ENCODE data around the gene TRAPPC2. TPM values are rescaled to one million over a fixed set of nuclear protein-coding genes. Genes with fewer than 3 reads are reported as not detected.

TRAPPC2 gene
- total RNA-seq, 1 donor from 2014 or later, result 14.7 TPM

- peaks cover 16% of the 10 kb centered on the region for H3K36me3 Mint-ChIP-seq (ENCODE audit: unreplicated experiment)
- H3K4me3 Mint-ChIP-seq (ENCODE audit: unreplicated experiment), result no peak overlapping the region
- no peaks in the 10 kb centered on the region for H3K4me1 Mint-ChIP-seq (ENCODE audit: unreplicated experiment)
- TF ChIP-seq CTCF (IDR thresholded peaks at IDR 0.05), result no peak
- DNase-seq (ENCODE audit: extremely low spot score, unreplicated experiment), result no peak
- no peak overlapping the region for H3K27ac Mint-ChIP-seq (ENCODE audit: unreplicated experiment)
- no peaks in the 10 kb centered on the region for H3K27me3 Mint-ChIP-seq (ENCODE audit: unreplicated experiment)
- no peaks in the 10 kb centered on the region for H3K9me3 Mint-ChIP-seq (ENCODE audit: unreplicated experiment)
Observed at GRCh38 chrX:13763489-13763888, 29.1 kb upstream of the TRAPPC2 start.

DNA sequence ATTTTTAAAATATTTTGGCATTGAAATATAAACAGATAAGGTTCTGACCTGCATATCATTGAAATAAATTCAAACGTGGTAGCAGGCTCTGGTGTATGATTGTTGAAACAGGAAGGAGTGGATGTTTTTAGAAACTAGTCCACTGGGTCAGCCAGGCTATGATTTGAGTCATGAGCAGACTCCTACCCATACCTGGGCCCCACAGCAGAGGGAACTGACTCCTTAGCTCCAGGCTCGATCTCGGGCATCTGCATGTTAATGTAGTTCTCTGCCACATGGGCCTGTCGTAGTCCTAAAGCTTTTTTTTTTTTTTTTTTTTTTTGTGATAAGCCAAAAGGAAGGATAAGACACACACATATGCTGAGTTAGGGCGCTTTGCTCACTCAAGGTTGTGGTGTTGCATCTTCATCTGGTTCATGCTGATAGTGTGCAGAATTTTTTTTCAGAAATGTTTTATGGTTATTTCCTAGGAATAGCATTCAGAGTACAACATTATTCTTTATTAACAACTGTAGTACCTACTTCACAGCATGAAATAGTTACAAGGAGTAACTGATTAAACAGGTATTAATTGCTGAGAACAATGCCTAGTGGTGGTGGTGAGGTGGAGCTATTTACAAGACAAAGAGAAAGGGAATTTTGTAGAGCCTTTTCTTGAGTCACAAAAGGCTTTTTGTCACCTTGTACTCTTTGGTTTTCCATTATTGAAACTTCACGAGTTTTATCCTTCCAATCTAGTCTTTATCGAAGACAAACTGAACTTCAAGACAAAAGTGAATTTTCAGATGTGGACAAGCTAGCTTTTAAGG is 27.4 kb upstream of the TRAPPC2 start:
- H3K27me3 Mint-ChIP-seq (ENCODE audit: unreplicated experiment), result no peaks in the 10 kb centered on the region

GRCh38 chrX:13760426-13760825 is 26.0 kb upstream of the TRAPPC2 start:
- H3K27me3 Mint-ChIP-seq (ENCODE audit: unreplicated experiment), result no peaks in the 10 kb centered on the region
- no peak overlapping the region for H3K27ac Mint-ChIP-seq (ENCODE audit: unreplicated experiment)
- DNase-seq (ENCODE audit: extremely low spot score, unreplicated experiment), result no peak
- H3K4me3 Mint-ChIP-seq (ENCODE audit: unreplicated experiment), result no peak overlapping the region
- TF ChIP-seq CTCF (IDR thresholded peaks at IDR 0.05), result no peak
- H3K9me3 Mint-ChIP-seq (ENCODE audit: unreplicated experiment), result no peaks in the 10 kb centered on the region
- H3K36me3 Mint-ChIP-seq (ENCODE audit: unreplicated experiment), result peaks cover 17% of the 10 kb centered on the region
- H3K4me1 Mint-ChIP-seq (ENCODE audit: unreplicated experiment), result no peaks in the 10 kb centered on the region

More for the DNA sequence above, 27.4 kb upstream of the TRAPPC2 start:
- peaks cover 21% of the 10 kb centered on the region for H3K36me3 Mint-ChIP-seq (ENCODE audit: unreplicated experiment)
- no peaks in the 10 kb centered on the region for H3K9me3 Mint-ChIP-seq (ENCODE audit: unreplicated experiment)
- no peaks in the 10 kb centered on the region for H3K4me1 Mint-ChIP-seq (ENCODE audit: unreplicated experiment)
- DNase-seq (ENCODE audit: extremely low spot score, unreplicated experiment), result no peak
- H3K27ac Mint-ChIP-seq (ENCODE audit: unreplicated experiment), result no peak overlapping the region
- TF ChIP-seq CTCF (IDR thresholded peaks at IDR 0.05), result no peak
- H3K4me3 Mint-ChIP-seq (ENCODE audit: unreplicated experiment), result no peak overlapping the region

DNA sequence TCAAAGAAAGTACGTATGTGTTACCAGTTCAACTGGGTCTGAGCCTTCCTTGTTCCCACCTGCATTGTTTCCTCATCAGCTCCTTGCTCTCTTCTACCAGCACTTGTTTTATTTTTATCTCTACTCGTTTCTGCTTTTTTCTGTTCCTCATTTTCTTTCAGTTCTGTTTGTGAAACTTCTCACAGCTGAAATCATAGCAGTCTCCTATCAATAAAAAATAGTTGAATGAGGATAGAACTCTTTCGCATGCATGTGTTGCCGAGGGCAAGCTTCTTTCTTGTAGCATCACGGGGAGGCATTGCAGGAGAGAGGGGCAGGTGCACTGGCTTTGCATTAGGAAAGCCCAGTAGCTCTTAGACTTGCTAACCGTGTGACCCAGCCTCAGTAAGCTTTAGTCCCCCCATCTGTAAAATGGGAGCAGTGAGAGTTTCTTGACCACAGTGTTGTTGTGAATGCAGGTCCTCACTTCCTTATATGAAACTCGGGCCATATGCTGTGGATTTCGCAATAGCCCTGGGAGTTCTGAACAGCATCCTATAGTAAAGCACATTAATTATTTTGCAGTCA is 24.8 kb upstream of the TRAPPC2 start:
- Mint-ChIP-seq H3K27me3 (ENCODE audit: unreplicated experiment) (no peaks in the 10 kb centered on the region), H3K4me1 (ENCODE audit: unreplicated experiment) (no peaks in the 10 kb centered on the region), H3K27ac (ENCODE audit: unreplicated experiment) (no peak overlapping the region), H3K36me3 (ENCODE audit: unreplicated experiment) (peaks cover 17% of the 10 kb centered on the region), H3K9me3 (ENCODE audit: unreplicated experiment) (no peaks in the 10 kb centered on the region), H3K4me3 (ENCODE audit: unreplicated experiment) (no peak overlapping the region)
- no peak for DNase-seq (ENCODE audit: extremely low spot score, unreplicated experiment)
- no peak for TF ChIP-seq CTCF (IDR thresholded peaks at IDR 0.05)

DNA sequence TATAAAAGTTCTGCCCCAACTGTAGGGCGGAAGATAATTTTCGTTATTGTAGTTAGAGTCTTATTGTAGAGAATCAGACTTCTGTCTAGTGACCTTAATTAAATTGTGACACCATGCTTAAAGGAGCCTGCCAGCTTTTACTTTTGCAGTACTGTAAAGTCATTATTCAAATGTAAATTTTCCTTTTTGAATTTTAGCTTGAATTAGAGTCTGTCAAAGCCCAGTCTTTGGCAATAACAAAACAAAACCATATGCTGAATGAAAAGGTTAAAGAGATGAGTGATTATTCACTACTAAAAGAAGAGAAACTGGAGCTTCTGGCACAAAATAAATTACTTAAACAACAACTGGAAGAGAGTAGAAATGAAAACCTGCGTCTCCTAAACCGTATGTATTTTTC is 22.0 kb upstream of the TRAPPC2 start:
- peaks cover 11% of the 10 kb centered on the region for H3K36me3 Mint-ChIP-seq (ENCODE audit: unreplicated experiment)
- H3K4me1 Mint-ChIP-seq (ENCODE audit: unreplicated experiment), result no peaks in the 10 kb centered on the region
- no peak overlapping the region for H3K27ac Mint-ChIP-seq (ENCODE audit: unreplicated experiment)
- no peak for DNase-seq (ENCODE audit: extremely low spot score, unreplicated experiment)
- H3K27me3 Mint-ChIP-seq (ENCODE audit: unreplicated experiment), result no peaks in the 10 kb centered on the region
- no peak for TF ChIP-seq CTCF (IDR thresholded peaks at IDR 0.05)
- no peaks in the 10 kb centered on the region for H3K9me3 Mint-ChIP-seq (ENCODE audit: unreplicated experiment)
- no peak overlapping the region for H3K4me3 Mint-ChIP-seq (ENCODE audit: unreplicated experiment)
